Astrocyte of the spinal cord (primary cell): Measurements from ENCODE around the gene TMEM164.

Source experiments
- DNase-seq: peaks from one replicate; pipeline ENCODE4 v3.0.0; 2011; ENCODE audit warnings: low read depth, low spot score
- H3K4me3 ChIP-seq: 2 replicates; pipeline ENCODE4 v1.5.1; 2011; ENCODE audit warnings: low read depth, mild to moderate bottlenecking, low read length, moderate library complexity
- CTCF ChIP-seq: IDR thresholded peaks from 2 replicates; pipeline ENCODE4 v1.5.1; 2012; ENCODE audit warnings: low read depth, mild to moderate bottlenecking, low read length, inconsistent platforms
- in situ Hi-C: cut with HindIII; loops from 2 replicates; pipeline ENCODE4 v1.10.0; 2017; ENCODE audit warnings: low sequenced_read_pairs

TMEM164 gene

GRCh38 chrX:110222497-110223257 lies 219.8 kb downstream of the TMEM164 start:
- in situ Hi-C loops, result no loop called here
- TF ChIP-seq CTCF, result no peak

DNA sequence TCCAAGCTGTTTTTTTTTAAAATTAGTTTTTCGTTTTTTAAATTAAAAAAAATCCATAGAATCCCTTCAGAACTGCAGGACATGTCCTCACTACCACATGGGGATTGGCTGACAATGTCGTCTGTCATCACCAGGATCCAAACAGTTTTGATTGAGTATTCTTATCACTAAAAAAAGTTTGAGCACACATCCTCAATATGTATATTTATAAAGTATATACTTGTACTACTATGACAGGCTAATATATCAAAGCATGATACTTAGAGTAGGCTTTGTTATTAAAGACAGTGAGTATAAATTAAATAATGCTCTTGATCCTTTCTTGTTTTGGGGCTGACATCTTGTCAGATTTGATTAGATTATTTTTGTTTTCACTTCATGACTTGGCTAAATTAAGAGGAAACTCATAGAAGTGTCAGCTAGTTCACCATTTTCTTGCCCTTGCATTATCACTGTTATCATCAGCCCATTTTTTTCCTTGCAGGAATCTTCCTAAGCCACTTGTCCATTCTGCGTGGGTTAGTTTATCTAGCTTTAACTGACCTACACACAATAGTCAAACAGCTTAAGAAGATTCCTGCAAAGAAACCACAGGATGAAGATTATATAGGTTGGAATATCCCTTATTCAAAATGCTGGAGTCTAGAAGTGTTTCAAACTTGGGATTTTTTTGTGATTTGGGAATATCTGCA lies 222.2 kb downstream of the TMEM164 start:
- no peak for DNase-seq
- in situ Hi-C loops, result no loop called here
- no peak for TF ChIP-seq CTCF
- no peak overlapping the region for H3K4me3 ChIP-seq

More at GRCh38 chrX:110222497-110223257, 219.8 kb downstream of the TMEM164 start:
- no peak overlapping the region for H3K4me3 ChIP-seq
- no peak for DNase-seq

GRCh38 chrX:110226931-110227330 lies 224.0 kb downstream of the TMEM164 start:
- H3K4me3 ChIP-seq, result no peak overlapping the region
- in situ Hi-C loops, result no loop called here
- no peak for DNase-seq
- TF ChIP-seq CTCF, result no peak
